Measurements from ENCODE around the gene SLC8B1.
A peak's percentile ranks its signal among the peaks of the same experiment; 100 is the strongest.
"Not testable (repeated sequence)": the region's sequence is repeated elsewhere in the genome, so short reads cannot be mapped to it uniquely, and the experiment has no call there.

SLC8B1 gene

GRCh38 chr12:113361574-113362370, 26.9 kb upstream of the SLC8B1 start:
- DNase-seq: no peak
- H3K4me1 ChIP-seq: peaks cover 0 to 31% (median 22%) of the 10 kb centered on the region in 4 donors
- H3K36me3 ChIP-seq: peaks cover 0 to 8% (median 0%) of the 10 kb centered on the region in 3 donors
- no peak for TF ChIP-seq CTCF (IDR thresholded peaks at IDR 0.05)
- no peaks in the 10 kb centered on the region for H3K27me3 ChIP-seq
- intact Hi-C loops (cut with DNase I; ENCODE audit: low total_unique reads): no loop called here
- no peak overlapping the region for H3K4me3 ChIP-seq
- H3K9me3 ChIP-seq: no peaks in the 10 kb centered on the region
- H3K27ac ChIP-seq: peak overlapping the region in 1 of 2 donors; percentile 22

DNA sequence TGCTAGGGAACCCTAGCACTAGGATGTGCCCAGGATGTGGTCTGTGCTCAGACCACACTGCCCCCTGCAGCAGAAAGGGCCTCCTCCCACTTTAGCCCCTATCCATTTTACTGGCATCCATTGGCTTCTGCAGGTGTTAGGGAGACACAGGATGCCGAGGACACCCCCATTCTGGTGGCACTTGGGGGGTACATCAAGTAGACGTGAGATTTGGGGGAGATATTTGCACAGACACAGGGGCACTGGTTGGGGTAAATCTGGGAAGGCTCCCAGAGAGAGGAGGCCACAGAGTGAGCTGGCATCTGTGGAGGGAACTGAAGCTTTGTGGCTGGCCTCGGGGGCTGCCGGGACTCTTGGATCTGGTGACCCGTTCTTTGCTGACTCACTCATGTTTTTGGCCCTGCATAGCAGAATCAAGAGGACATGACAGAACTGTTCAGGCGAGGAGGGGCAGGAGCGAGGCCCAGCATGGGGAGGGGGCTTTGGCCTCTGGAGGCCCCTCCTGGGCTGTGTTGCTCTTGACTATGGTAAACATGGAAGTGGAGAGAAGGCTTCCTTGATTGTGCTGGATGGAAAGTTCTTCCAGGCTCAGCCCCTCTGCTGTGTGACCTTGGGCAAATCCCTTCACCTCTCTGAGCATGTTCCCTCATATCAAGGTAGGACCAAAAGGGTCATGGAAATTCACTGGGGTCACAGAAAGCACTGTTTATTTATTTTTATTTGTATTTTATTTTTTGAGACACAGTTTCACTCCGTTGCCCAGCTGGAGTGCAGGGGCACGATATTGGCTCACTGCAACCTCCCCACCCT, 25.2 kb upstream of the SLC8B1 start:
- no peaks in the 10 kb centered on the region for H3K27me3 ChIP-seq
- intact Hi-C loops (cut with DNase I; ENCODE audit: low total_unique reads): loop anchor here (5.0 kb wide), 1 partner anchor 163 kb away; no protein-coding TSS in a partner anchor
- peak overlapping the region; percentile 68 to 78 for H3K4me3 ChIP-seq
- H3K4me1 ChIP-seq: peaks cover 0 to 20% (median 14%) of the 10 kb centered on the region in 4 donors
- H3K9me3 ChIP-seq: no peaks in the 10 kb centered on the region
- H3K36me3 ChIP-seq: peaks cover 0 to 8% (median 0%) of the 10 kb centered on the region in 3 donors
- TF ChIP-seq CTCF (IDR thresholded peaks at IDR 0.05): no peak
- DNase-seq: no peak
- peak overlapping the region; percentile 85 to 86 for H3K27ac ChIP-seq

- intact Hi-C loops (cut with DNase I; ENCODE audit: low total_unique reads): loop anchor here (5.0 kb wide), 1 partner anchor 162 kb away; no protein-coding TSS in a partner anchor
- TF ChIP-seq CTCF (IDR thresholded peaks at IDR 0.05): no peak
- H3K27me3 ChIP-seq: no peaks in the 10 kb centered on the region
Observed at GRCh38 chr12:113359133-113359938, 24.4 kb upstream of the SLC8B1 start.

DNA sequence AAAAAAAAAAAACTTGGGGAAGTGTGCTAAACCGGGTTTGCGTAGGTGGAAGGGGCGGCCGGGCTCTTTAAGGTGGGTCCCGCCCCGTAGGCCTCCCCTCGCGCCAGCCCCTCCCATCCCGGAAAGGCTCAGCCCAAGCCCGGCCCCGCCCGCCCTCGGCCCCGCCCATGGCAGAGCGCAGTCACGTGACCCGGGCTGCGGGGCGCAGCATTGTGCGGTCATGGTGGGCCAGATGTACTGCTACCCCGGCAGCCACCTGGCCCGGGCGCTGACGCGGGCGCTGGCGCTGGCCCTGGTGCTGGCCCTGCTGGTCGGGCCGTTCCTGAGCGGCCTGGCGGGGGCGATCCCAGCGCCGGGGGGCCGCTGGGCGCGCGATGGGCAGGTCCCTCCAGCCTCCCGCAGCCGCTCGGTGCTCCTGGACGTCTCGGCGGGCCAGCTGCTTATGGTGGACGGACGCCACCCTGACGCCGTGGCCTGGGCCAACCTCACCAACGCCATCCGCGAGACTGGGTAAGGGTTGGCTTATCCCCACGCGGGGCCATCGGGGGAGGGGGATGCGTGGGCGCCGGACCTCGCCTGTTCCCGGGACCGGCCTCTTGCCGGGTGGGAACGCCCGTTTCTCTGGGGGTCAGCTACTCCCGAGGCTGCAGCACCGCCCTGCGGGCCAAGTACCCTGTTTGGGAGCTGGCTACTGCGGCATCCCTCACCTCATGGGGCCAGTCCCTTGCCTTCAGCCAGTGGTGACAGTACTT, 23.6 kb upstream of the SLC8B1 start, which contains the start of gene PLBD2:
PLBD2 (plus strand) TSS at position 207 of the 752 bp plus-strand sequence; CDS start at position 221, 14 bp downstream.
- TF ChIP-seq CTCF (IDR thresholded peaks at IDR 0.05): peak in 1 of 2 experiments; percentile 9
- H3K27ac ChIP-seq: peak within 1 kb of the TSS; percentile 85 to 86
- intact Hi-C loops (cut with DNase I; ENCODE audit: low total_unique reads): loop anchor here (5.0 kb wide), 1 partner anchor 161 kb away; no protein-coding TSS in a partner anchor
- peak within 1 kb of the TSS; percentile 68 to 78 for H3K4me3 ChIP-seq
- peaks cover 0 to 20% (median 14%) of the 10 kb centered on the region in 4 donors for H3K4me1 ChIP-seq
- H3K36me3 ChIP-seq: peaks cover 0 to 2% (median 0%) of the 10 kb centered on the region in 3 donors
- H3K27me3 ChIP-seq: no peaks in the 10 kb centered on the region
- H3K9me3 ChIP-seq: no peaks in the 10 kb centered on the region
- peak; percentile 93 to 96 for DNase-seq

More at GRCh38 chr12:113359133-113359938, 24.4 kb upstream of the SLC8B1 start:
- peak; percentile 60 to 71 for DNase-seq
- H3K27ac ChIP-seq: peak overlapping the region; percentile 85 to 86
- peak overlapping the region; percentile 68 to 78 for H3K4me3 ChIP-seq
- H3K9me3 ChIP-seq: no peaks in the 10 kb centered on the region
- H3K36me3 ChIP-seq: peaks cover 0 to 8% (median 0%) of the 10 kb centered on the region in 3 donors
- peaks cover 0 to 20% (median 14%) of the 10 kb centered on the region in 4 donors for H3K4me1 ChIP-seq

- H3K36me3 ChIP-seq; intact Hi-C loops (cut with DNase I; ENCODE audit: low total_unique reads); H3K4me3 ChIP-seq; H3K27ac ChIP-seq; DNase-seq; H3K27me3 ChIP-seq; H3K9me3 ChIP-seq; H3K4me1 ChIP-seq: not testable (repeated sequence)
Observed at GRCh38 chr12:113354192-113354591, 19.3 kb upstream of the SLC8B1 start.
